Chondrocyte (in vitro differentiated cells): Measurements from ENCODE around the gene GRID2. TPM values are rescaled to one million over a fixed set of nuclear protein-coding genes. Genes with fewer than 3 reads are reported as not detected.

ENCODE experiments used
- DNase-seq: peaks from one replicate; pipeline ENCODE4 v3.0.0; 2021; ENCODE audit warnings: mixed read lengths, low spot score
- H3K27ac Mint-ChIP-seq: one replicate; pipeline ENCODE4 v1.8.0; 2021; ENCODE audit warnings: mild to moderate bottlenecking, moderate library complexity, mixed read lengths; ENCODE audit not compliant: unreplicated experiment
- H3K27me3 Mint-ChIP-seq: 2 replicates; pipeline ENCODE4 v1.8.0; 2021; ENCODE audit warnings: low read depth, mixed read lengths
- H3K36me3 Mint-ChIP-seq: 2 replicates; pipeline ENCODE4 v1.8.0; 2021; ENCODE audit warnings: low read depth, mixed read lengths
- H3K4me1 Mint-ChIP-seq: 2 replicates; pipeline ENCODE4 v1.8.0; 2021; ENCODE audit warnings: low read depth, mild to moderate bottlenecking, mixed read lengths
- H3K4me3 Mint-ChIP-seq: one replicate; pipeline ENCODE4 v1.8.0; 2021; ENCODE audit warnings: mild to moderate bottlenecking, moderate library complexity, mixed read lengths; ENCODE audit not compliant: unreplicated experiment
- H3K9me3 Mint-ChIP-seq: 2 replicates; pipeline ENCODE4 v1.8.0; 2021; ENCODE audit warnings: low read depth, mixed read lengths
- total RNA-seq: library from RNA; stranded (reverse); gene quantifications from 3 replicates; pipeline ENCODE4 v1.2.1, GENCODE V29; 2021
- TF ChIP-seq, protein P1 (sequence below): fragments of 200-600 bp; sonication (generic); IDR thresholded peaks from 2 replicates; pipeline ENCODE4 v1.5.0; 2021; ENCODE audit warnings: antibody characterized with exemption, mild to moderate bottlenecking, moderate library complexity

The GRID2 gene
- total RNA-seq, 1 donor from 2014 or later = not detected

DNA sequence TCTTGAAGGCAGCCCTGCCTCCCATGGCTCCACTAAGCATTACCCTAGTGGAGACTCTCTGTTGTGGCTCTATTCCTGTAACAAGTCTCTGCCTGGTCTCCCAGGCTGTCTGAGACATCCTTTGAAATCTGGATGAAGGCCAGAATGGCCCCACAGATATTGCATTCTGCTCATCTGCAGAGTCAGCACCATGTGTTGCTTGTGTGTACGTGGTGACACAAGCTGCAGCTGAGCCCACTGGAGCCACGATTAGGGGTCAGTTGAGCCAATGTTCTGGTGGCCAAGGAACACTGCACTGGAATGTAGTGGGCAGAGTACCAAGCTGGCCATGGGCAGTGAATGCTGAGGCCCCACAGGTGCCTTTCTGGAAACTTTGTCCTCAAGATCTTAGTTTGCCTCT lies 29.2 kb downstream of the GRID2 start:
- H3K27ac Mint-ChIP-seq = no peak overlapping the region

DNA sequence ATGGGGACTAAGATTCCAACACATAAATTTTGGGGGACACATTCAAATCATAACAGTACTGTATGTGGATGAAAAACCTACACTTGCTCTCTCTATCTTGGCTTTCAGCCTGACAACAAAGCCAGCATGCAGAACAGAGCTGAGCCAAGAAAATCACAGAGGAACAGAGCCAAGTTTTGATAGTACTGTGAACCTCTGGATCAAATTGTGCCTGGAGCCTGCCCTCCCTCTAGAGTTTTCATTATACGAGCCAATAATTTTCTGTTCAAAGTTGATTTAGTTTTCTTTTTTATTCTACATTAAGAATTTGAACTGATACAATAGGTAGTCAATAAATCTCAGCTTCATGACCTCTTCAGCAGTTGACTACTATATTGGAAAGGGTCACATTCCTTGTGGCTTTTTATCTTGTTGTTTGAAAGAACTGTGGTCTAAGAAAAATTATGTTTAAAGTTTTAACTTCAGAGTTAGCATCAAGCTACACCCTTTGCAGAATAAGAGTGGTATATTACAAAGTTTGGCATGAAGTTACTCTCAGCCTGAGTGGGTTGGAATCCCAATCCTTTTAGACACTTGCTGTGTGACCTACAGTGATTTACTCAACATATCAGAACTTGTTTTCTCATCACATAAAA lies 31.1 kb downstream of the GRID2 start:
- TF ChIP-seq, protein P1, sequence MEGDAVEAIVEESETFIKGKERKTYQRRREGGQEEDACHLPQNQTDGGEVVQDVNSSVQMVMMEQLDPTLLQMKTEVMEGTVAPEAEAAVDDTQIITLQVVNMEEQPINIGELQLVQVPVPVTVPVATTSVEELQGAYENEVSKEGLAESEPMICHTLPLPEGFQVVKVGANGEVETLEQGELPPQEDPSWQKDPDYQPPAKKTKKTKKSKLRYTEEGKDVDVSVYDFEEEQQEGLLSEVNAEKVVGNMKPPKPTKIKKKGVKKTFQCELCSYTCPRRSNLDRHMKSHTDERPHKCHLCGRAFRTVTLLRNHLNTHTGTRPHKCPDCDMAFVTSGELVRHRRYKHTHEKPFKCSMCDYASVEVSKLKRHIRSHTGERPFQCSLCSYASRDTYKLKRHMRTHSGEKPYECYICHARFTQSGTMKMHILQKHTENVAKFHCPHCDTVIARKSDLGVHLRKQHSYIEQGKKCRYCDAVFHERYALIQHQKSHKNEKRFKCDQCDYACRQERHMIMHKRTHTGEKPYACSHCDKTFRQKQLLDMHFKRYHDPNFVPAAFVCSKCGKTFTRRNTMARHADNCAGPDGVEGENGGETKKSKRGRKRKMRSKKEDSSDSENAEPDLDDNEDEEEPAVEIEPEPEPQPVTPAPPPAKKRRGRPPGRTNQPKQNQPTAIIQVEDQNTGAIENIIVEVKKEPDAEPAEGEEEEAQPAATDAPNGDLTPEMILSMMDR = no peak
- DNase-seq = no peak
- peaks cover 2% of the 10 kb centered on the region for H3K4me1 Mint-ChIP-seq
- H3K9me3 Mint-ChIP-seq = no peaks in the 10 kb centered on the region
- H3K27me3 Mint-ChIP-seq = peaks cover 7% of the 10 kb centered on the region
- no peaks in the 10 kb centered on the region for H3K36me3 Mint-ChIP-seq
- H3K27ac Mint-ChIP-seq = no peak overlapping the region
- no peak overlapping the region for H3K4me3 Mint-ChIP-seq

More for the DNA sequence above, 29.2 kb downstream of the GRID2 start:
- Mint-ChIP-seq H3K9me3 (no peaks in the 10 kb centered on the region), H3K27me3 (peaks cover 11% of the 10 kb centered on the region), H3K4me1 (peaks cover 2% of the 10 kb centered on the region), H3K36me3 (no peaks in the 10 kb centered on the region), H3K4me3 (no peak overlapping the region)
- no peak for DNase-seq
- TF ChIP-seq, protein P1 = no peak

DNA sequence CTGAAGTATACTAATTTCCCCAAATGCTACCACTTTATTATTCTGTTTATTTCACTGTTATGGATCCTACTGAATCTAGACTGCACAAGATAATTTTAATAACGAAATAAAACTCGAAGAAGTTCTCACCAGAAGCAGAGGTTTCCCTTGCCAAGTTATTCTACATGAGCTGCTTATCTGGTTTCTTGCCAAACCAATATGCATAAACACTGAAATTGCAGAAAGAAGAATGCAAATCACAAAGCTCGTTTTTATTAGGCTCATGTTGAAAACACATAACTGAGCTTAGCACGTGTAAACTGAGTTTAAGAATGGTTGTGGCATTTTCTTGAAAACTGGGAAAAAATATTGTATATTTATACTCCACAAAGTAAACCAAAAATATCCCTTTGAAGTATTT lies 35.9 kb downstream of the GRID2 start:
- Mint-ChIP-seq H3K4me3 (no peak overlapping the region), H3K4me1 (no peaks in the 10 kb centered on the region), H3K27me3 (peaks cover 9% of the 10 kb centered on the region), H3K36me3 (no peaks in the 10 kb centered on the region), H3K27ac (no peak overlapping the region), H3K9me3 (no peaks in the 10 kb centered on the region)
- TF ChIP-seq, protein P1 = no peak
- DNase-seq = no peak

DNA sequence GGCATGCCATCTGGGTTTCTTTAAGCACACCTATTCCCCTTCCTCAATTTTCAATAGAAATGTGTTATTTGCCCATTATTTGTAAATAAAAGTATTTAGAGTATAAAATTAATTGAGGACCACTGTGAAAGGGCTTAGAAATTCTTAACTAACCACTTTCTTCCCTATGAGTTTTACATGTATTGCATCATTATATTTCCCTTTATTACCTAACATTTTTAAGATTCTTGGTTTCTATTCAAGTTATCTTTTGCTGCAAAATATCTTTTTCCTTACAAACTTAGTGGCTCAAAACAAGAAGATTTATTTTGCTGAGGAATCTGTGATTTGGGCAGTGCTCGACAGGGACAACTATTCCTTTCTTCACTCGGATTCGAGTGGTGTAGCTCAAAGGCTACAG lies 40.5 kb downstream of the GRID2 start:
- no peak overlapping the region for H3K27ac Mint-ChIP-seq
- no peaks in the 10 kb centered on the region for H3K9me3 Mint-ChIP-seq
- H3K4me1 Mint-ChIP-seq = no peaks in the 10 kb centered on the region
- no peak overlapping the region for H3K4me3 Mint-ChIP-seq
- DNase-seq = no peak
- TF ChIP-seq, protein P1 = no peak
- H3K27me3 Mint-ChIP-seq = peaks cover 11% of the 10 kb centered on the region
- no peaks in the 10 kb centered on the region for H3K36me3 Mint-ChIP-seq

DNA sequence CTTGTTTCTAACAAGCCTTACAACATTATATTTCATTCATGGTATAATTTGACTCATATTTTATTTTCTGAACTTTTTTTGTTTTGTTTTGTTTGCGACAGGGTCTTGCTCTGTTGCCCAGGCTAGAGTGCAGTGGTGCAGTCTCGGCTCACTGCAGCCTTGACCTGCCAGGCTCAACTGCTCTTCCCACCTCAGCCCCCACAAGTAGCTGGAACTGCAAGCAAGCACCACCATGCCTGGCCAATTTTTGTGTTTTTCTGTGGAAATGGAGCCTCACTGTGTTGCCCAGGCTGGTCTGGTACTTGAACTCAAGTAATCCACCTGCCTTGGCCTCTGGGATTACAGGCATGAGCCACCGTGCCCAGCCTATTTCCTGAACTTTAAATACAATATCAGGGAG lies 42.5 kb downstream of the GRID2 start:
- peaks cover 15% of the 10 kb centered on the region for H3K27me3 Mint-ChIP-seq
- no peaks in the 10 kb centered on the region for H3K36me3 Mint-ChIP-seq
- TF ChIP-seq, protein P1 = no peak
- H3K4me3 Mint-ChIP-seq = no peak overlapping the region
- no peaks in the 10 kb centered on the region for H3K4me1 Mint-ChIP-seq
- H3K27ac Mint-ChIP-seq = no peak overlapping the region
- no peaks in the 10 kb centered on the region for H3K9me3 Mint-ChIP-seq
- no peak for DNase-seq
